ENCODE data around the gene HINT3. TPM values are rescaled to one million over a fixed set of nuclear protein-coding genes. Genes with fewer than 3 reads are reported as not detected.

HINT3 gene
- polyA plus RNA-seq, 1 donor from 2014 or later, result 72.2 TPM

DNA sequence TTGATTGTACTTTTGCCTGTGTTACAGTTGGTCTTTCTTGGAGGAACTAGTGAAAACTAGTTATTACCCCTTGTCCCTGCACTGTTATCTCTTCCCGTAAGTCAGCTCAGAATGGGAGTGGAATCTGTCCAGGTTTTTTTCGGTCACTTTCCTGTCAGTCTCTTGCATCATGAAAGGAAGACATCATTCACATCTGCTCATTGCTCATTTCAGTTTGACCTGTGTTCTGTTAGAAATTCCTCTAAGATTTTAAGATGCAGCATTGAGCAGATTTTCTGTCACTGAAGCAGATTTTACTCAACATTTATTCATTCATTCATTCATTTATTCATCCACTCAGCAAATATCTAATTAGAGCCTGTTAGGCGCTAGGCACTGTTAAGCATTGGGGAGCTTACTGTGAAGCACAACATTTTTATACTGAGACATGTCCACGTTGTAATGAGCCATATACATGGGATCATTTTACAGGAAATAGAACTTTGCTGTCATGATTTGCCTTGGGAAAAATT lies 33.1 kb upstream of the HINT3 start:
- Histone ChIP-seq H3K9me2 (ENCODE audit: insufficient read depth, low read length) (no peaks in the 10 kb centered on the region), H3K36me3 (ENCODE audit: insufficient read depth, low read length) (no peaks in the 10 kb centered on the region), H3K9ac (ENCODE audit: low read length) (no peak overlapping the region), H3K4me2 (ENCODE audit: low read length) (no peak overlapping the region), H3K27ac (ENCODE audit: low read length) (no peak overlapping the region), H2AFZ (ENCODE audit: low read depth, low read length) (no peak overlapping the region), H3K79me2 (replicated peaks; ENCODE audit: insufficient read depth, low read length) (no peaks in the 10 kb centered on the region), H4K20me1 (ENCODE audit: insufficient read depth) (no peaks in the 10 kb centered on the region), H3K9me3 (ENCODE audit: low read length) (no peaks in the 10 kb centered on the region), H3F3A (ENCODE audit: insufficient read depth, low read length, poor library complexity, severe bottlenecking) (no peaks in the 10 kb centered on the region), H3K4me3 (ENCODE audit: low read length) (no peak overlapping the region), H3K27me3 (ENCODE audit: insufficient read depth, low read depth, low read length) (no peaks in the 10 kb centered on the region)
- TF ChIP-seq TAF1 (IDR thresholded peaks at IDR 0.05; ENCODE audit: low read depth) (no peak), EZH2 (IDR thresholded peaks at IDR 0.05; ENCODE audit: borderline replicate concordance, insufficient read depth, low read length, poor library complexity, severe bottlenecking) (no peak), RAD21 (conservative IDR thresholded peaks at IDR 0.05) (no peak), SMC3 (conservative IDR thresholded peaks at IDR 0.05; ENCODE audit: poor library complexity) (no peak), EP300 (conservative IDR thresholded peaks at IDR 0.05; ENCODE audit: poor library complexity, severe bottlenecking) (no peak), MXI1 (conservative IDR thresholded peaks at IDR 0.05; ENCODE audit: poor library complexity, severe bottlenecking) (no peak), POLR2AphosphoS5 (IDR thresholded peaks at IDR 0.05) (no peak)
- TF ChIP-seq, protein P1, sequence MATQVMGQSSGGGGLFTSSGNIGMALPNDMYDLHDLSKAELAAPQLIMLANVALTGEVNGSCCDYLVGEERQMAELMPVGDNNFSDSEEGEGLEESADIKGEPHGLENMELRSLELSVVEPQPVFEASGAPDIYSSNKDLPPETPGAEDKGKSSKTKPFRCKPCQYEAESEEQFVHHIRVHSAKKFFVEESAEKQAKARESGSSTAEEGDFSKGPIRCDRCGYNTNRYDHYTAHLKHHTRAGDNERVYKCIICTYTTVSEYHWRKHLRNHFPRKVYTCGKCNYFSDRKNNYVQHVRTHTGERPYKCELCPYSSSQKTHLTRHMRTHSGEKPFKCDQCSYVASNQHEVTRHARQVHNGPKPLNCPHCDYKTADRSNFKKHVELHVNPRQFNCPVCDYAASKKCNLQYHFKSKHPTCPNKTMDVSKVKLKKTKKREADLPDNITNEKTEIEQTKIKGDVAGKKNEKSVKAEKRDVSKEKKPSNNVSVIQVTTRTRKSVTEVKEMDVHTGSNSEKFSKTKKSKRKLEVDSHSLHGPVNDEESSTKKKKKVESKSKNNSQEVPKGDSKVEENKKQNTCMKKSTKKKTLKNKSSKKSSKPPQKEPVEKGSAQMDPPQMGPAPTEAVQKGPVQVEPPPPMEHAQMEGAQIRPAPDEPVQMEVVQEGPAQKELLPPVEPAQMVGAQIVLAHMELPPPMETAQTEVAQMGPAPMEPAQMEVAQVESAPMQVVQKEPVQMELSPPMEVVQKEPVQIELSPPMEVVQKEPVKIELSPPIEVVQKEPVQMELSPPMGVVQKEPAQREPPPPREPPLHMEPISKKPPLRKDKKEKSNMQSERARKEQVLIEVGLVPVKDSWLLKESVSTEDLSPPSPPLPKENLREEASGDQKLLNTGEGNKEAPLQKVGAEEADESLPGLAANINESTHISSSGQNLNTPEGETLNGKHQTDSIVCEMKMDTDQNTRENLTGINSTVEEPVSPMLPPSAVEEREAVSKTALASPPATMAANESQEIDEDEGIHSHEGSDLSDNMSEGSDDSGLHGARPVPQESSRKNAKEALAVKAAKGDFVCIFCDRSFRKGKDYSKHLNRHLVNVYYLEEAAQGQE (IDR thresholded peaks at IDR 0.05; ENCODE audit: borderline replicate concordance), result no peak
- TF ChIP-seq, protein P2, sequence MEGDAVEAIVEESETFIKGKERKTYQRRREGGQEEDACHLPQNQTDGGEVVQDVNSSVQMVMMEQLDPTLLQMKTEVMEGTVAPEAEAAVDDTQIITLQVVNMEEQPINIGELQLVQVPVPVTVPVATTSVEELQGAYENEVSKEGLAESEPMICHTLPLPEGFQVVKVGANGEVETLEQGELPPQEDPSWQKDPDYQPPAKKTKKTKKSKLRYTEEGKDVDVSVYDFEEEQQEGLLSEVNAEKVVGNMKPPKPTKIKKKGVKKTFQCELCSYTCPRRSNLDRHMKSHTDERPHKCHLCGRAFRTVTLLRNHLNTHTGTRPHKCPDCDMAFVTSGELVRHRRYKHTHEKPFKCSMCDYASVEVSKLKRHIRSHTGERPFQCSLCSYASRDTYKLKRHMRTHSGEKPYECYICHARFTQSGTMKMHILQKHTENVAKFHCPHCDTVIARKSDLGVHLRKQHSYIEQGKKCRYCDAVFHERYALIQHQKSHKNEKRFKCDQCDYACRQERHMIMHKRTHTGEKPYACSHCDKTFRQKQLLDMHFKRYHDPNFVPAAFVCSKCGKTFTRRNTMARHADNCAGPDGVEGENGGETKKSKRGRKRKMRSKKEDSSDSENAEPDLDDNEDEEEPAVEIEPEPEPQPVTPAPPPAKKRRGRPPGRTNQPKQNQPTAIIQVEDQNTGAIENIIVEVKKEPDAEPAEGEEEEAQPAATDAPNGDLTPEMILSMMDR (IDR thresholded peaks at IDR 0.05; ENCODE audit: poor library complexity, severe bottlenecking), result no peak

DNA sequence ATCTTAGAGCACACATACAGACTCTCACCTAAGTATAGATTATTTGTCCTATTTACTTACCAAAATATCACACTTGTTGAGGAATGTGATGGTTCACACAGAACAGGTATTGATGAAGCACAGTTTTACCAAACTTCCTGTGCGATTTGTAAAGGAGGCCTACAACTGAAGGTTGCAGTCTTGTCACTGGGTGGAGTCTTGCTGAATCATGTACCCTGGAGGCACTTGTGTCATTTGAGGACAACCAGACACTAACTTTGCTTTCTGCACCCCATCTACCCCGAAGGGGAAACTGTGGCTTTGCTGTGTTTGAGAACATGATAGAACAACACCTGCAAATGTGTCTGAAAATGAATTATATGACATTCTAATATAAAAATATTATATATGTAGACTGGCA lies 32.4 kb upstream of the HINT3 start:
- no peak overlapping the region for H2AFZ ChIP-seq (ENCODE audit: low read depth, low read length)
- H4K20me1 ChIP-seq (ENCODE audit: insufficient read depth), result no peaks in the 10 kb centered on the region
- no peak overlapping the region for H3K4me2 ChIP-seq (ENCODE audit: low read length)
- no peaks in the 10 kb centered on the region for H3K27me3 ChIP-seq (ENCODE audit: insufficient read depth, low read depth, low read length)
- peaks cover 3% of the 10 kb centered on the region for H3K36me3 ChIP-seq (ENCODE audit: insufficient read depth, low read length)
- no peaks in the 10 kb centered on the region for H3F3A ChIP-seq (ENCODE audit: insufficient read depth, low read length, poor library complexity, severe bottlenecking)
- no peaks in the 10 kb centered on the region for H3K9me3 ChIP-seq (ENCODE audit: low read length)
- H3K4me3 ChIP-seq (ENCODE audit: low read length), result no peak overlapping the region
- H3K79me2 ChIP-seq (replicated peaks; ENCODE audit: insufficient read depth, low read length), result no peaks in the 10 kb centered on the region
- H3K9me2 ChIP-seq (ENCODE audit: insufficient read depth, low read length), result no peaks in the 10 kb centered on the region
- H3K27ac ChIP-seq (ENCODE audit: low read length), result no peak overlapping the region
- H3K9ac ChIP-seq (ENCODE audit: low read length), result no peak overlapping the region
- TF ChIP-seq EZH2 (IDR thresholded peaks at IDR 0.05; ENCODE audit: borderline replicate concordance, insufficient read depth, low read length, poor library complexity, severe bottlenecking) (no peak), TAF1 (IDR thresholded peaks at IDR 0.05; ENCODE audit: low read depth) (no peak), EP300 (conservative IDR thresholded peaks at IDR 0.05; ENCODE audit: poor library complexity, severe bottlenecking) (no peak), MXI1 (conservative IDR thresholded peaks at IDR 0.05; ENCODE audit: poor library complexity, severe bottlenecking) (no peak), SMC3 (conservative IDR thresholded peaks at IDR 0.05; ENCODE audit: poor library complexity) (no peak), POLR2AphosphoS5 (IDR thresholded peaks at IDR 0.05) (no peak), RAD21 (conservative IDR thresholded peaks at IDR 0.05) (no peak)
- TF ChIP-seq, protein P1 (IDR thresholded peaks at IDR 0.05; ENCODE audit: borderline replicate concordance), result no peak
- TF ChIP-seq, protein P2 (IDR thresholded peaks at IDR 0.05; ENCODE audit: poor library complexity, severe bottlenecking), result no peak

Data from neural cell (in vitro differentiated cells).